ENCODE results near the gene BLOC1S6. TPM values are rescaled to one million over a fixed set of nuclear protein-coding genes. Genes with fewer than 3 reads are reported as not detected.

Gene BLOC1S6
- total RNA-seq, 1 donor from 2014 or later: 40.9 TPM

GRCh38 chr15:45589256-45589655, 2.1 kb downstream of the BLOC1S6 start:
- H3K27me3 ChIP-seq: no peaks in the 10 kb centered on the region
- intact Hi-C loops (cut with DNase I): no loop called here
- no peak for ATAC-seq
- H3K4me3 ChIP-seq: no peak overlapping the region
- peaks cover 33% of the 10 kb centered on the region for H3K4me1 ChIP-seq
- peaks cover under 1% of the 10 kb centered on the region for H3K36me3 ChIP-seq
- no peaks in the 10 kb centered on the region for H3K9me3 ChIP-seq
- no peak overlapping the region for H3K27ac ChIP-seq
- no peak for DNase-seq
- no peak for TF ChIP-seq CTCF (IDR thresholded peaks at IDR 0.05)

- intact Hi-C loops (cut with DNase I): no loop called here
- H3K27ac ChIP-seq: no peak overlapping the region
- H3K36me3 ChIP-seq: peaks cover 24% of the 10 kb centered on the region
- no peak for TF ChIP-seq CTCF (IDR thresholded peaks at IDR 0.05)
- H3K4me1 ChIP-seq: peaks cover 17% of the 10 kb centered on the region
- DNase-seq (no peak), ATAC-seq (no peak)
- no peaks in the 10 kb centered on the region for H3K9me3 ChIP-seq
- no peaks in the 10 kb centered on the region for H3K27me3 ChIP-seq
- no peak overlapping the region for H3K4me3 ChIP-seq
Measured at GRCh38 chr15:45594319-45594718, 7.1 kb downstream of the BLOC1S6 start.

- peaks cover 10% of the 10 kb centered on the region for H3K4me1 ChIP-seq
- no peaks in the 10 kb centered on the region for H3K27me3 ChIP-seq
- peaks cover 24% of the 10 kb centered on the region for H3K36me3 ChIP-seq
- TF ChIP-seq CTCF (IDR thresholded peaks at IDR 0.05): no peak
- no peaks in the 10 kb centered on the region for H3K9me3 ChIP-seq
- ATAC-seq: no peak
- H3K27ac ChIP-seq: no peak overlapping the region
- no peak for DNase-seq
- no peak overlapping the region for H3K4me3 ChIP-seq
- intact Hi-C loops (cut with DNase I): no loop called here
Measured at GRCh38 chr15:45594835-45595530, 7.8 kb downstream of the BLOC1S6 start.

GRCh38 chr15:45603881-45604280, 16.7 kb downstream of the BLOC1S6 start:
- no peak for TF ChIP-seq CTCF (IDR thresholded peaks at IDR 0.05)
- no peaks in the 10 kb centered on the region for H3K27me3 ChIP-seq
- no peaks in the 10 kb centered on the region for H3K4me1 ChIP-seq
- H3K4me3 ChIP-seq: no peak overlapping the region
- ATAC-seq: no peak
- no peaks in the 10 kb centered on the region for H3K9me3 ChIP-seq
- peaks cover 36% of the 10 kb centered on the region for H3K36me3 ChIP-seq
- intact Hi-C loops (cut with DNase I): no loop called here
- H3K27ac ChIP-seq: no peak overlapping the region
- DNase-seq: no peak

- Histone ChIP-seq H3K36me3 (peaks cover 40% of the 10 kb centered on the region), H3K4me1 (no peaks in the 10 kb centered on the region), H3K4me3 (no peak overlapping the region), H3K27ac (no peak overlapping the region), H3K27me3 (no peaks in the 10 kb centered on the region), H3K9me3 (no peaks in the 10 kb centered on the region)
- intact Hi-C loops (cut with DNase I): no loop called here
- no peak for TF ChIP-seq CTCF (IDR thresholded peaks at IDR 0.05)
- DNase-seq (no peak), ATAC-seq (peak; percentile 53)
Measured at GRCh38 chr15:45604326-45604725, 17.1 kb downstream of the BLOC1S6 start.

- H3K27ac ChIP-seq: no peak overlapping the region
- no peak for DNase-seq
- H3K4me1 ChIP-seq: no peaks in the 10 kb centered on the region
- no peaks in the 10 kb centered on the region for H3K9me3 ChIP-seq
- intact Hi-C loops (cut with DNase I): no loop called here
- H3K36me3 ChIP-seq: peaks cover 47% of the 10 kb centered on the region
- TF ChIP-seq CTCF (IDR thresholded peaks at IDR 0.05): no peak
- no peak overlapping the region for H3K4me3 ChIP-seq
- ATAC-seq: no peak
- H3K27me3 ChIP-seq: no peaks in the 10 kb centered on the region
Measured at GRCh38 chr15:45606413-45606812, 19.2 kb downstream of the BLOC1S6 start.

Data from upper lobe of right lung (tissue), 1 donor.